Brain microvascular endothelial cell (primary cell): ENCODE results near the gene CPLX3.

Source experiments
- DNase-seq: peaks from one replicate; pipeline ENCODE4 v3.0.0-alpha.2; 2020
- H3K27ac ChIP-seq: fragments of 250-450 bp; sonication (Bioruptor Pico); 2 replicates; pipeline ENCODE4 v1.5.1; 2020; ENCODE audit warnings: mild to moderate bottlenecking, moderate library complexity
- H3K27me3 ChIP-seq: fragments of 250-450 bp; sonication (Bioruptor Pico); replicated peaks from 2 replicates; pipeline ENCODE4 v1.5.1; 2020; ENCODE audit warnings: mild to moderate bottlenecking
- H3K36me3 ChIP-seq: fragments of 250-450 bp; sonication (Bioruptor Pico); replicated peaks from 2 replicates; pipeline ENCODE4 v1.5.1; 2020; ENCODE audit warnings: mild to moderate bottlenecking
- H3K4me3 ChIP-seq: 2 replicates; pipeline ENCODE4 v1.5.1; 2011; ENCODE audit warnings: low read depth, mild to moderate bottlenecking, control low read depth, low read length, moderate library complexity
- CTCF ChIP-seq: IDR thresholded peaks from 2 replicates; pipeline ENCODE4 v1.5.1; 2011; ENCODE audit warnings: low read depth, mild to moderate bottlenecking, moderate library complexity, low read length, control low read depth, inconsistent platforms; ENCODE audit errors: missing control alignments
- in situ Hi-C: cut with HindIII; loops from 2 replicates; pipeline ENCODE4 v1.10.0; 2017; ENCODE audit warnings: low sequenced_read_pairs, low pct_ligation_motif_present

CPLX3 gene

GRCh38 chr15:74837482-74838136 lies 11.2 kb downstream of the CPLX3 start:
- no peak overlapping the region for H3K4me3 ChIP-seq
- TF ChIP-seq CTCF: no peak
- in situ Hi-C loops: no loop called here
- H3K27me3 ChIP-seq: no peaks in the 10 kb centered on the region
- peaks cover 3% of the 10 kb centered on the region for H3K36me3 ChIP-seq
- no peak for DNase-seq
- no peak overlapping the region for H3K27ac ChIP-seq

DNA sequence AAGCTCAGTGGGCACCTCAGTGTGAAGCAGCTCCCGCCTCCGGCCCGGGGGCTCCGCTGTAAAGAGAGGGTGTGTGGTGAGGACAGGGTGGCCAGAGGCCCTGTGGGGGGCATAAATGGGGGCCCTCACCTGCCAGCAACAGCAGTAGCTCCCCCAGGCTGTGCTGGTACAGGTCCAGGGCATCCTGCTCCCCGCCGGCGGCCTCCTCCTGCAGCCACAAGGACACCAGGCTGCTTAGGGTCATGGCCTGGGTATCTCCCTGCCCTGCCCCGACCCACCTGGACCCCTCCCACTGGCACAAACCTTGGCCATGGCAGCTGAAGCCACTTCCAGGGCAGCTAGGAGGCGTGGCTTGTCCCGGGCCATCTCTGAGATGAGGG lies 11.7 kb downstream of the CPLX3 start:
- in situ Hi-C loops: no loop called here
- H3K27ac ChIP-seq: no peak overlapping the region
- peaks cover 3% of the 10 kb centered on the region for H3K36me3 ChIP-seq
- no peak overlapping the region for H3K4me3 ChIP-seq
- TF ChIP-seq CTCF: no peak
- DNase-seq: no peak
- no peaks in the 10 kb centered on the region for H3K27me3 ChIP-seq

DNA sequence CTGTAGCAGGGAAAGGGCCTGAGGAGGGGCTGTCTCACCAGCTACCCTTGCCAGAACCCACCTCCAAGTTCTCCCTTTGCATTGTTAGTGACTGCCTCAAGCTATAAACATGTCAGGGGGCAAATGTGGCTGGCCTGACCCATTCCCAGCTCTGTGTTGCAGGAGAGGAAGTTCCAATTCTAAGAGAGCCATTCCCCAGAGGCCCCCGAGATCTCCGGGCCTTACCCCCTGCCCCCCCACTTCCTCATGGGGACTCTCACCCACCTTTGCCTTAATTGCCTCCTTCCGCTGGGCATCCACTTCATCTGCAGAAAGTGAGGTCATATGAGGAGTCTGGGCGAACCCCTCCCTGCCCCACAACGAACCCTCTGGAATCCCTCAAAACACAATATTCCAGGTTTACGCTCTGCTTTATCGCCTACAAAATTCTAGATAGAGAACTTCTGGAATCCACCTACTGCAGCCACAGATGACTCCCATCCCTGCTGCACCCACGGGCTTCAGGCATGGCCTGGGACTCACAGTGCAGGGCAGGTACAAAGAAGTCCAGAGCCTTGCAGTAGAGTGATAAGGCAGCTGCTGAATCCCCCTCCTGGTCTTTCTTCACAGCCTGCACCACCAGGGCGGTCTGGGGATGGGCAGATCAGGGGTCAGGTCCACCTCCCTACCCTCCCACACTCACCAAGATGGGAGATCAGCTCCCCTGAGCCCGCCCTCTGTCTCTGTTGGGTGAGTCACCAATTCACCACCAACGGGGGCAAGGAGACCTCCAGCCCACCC lies 12.5 kb downstream of the CPLX3 start:
- in situ Hi-C loops: no loop called here
- Histone ChIP-seq H3K27me3 (no peaks in the 10 kb centered on the region), H3K4me3 (no peak overlapping the region), H3K27ac (no peak overlapping the region), H3K36me3 (peaks cover 3% of the 10 kb centered on the region)
- DNase-seq: no peak
- no peak for TF ChIP-seq CTCF

DNA sequence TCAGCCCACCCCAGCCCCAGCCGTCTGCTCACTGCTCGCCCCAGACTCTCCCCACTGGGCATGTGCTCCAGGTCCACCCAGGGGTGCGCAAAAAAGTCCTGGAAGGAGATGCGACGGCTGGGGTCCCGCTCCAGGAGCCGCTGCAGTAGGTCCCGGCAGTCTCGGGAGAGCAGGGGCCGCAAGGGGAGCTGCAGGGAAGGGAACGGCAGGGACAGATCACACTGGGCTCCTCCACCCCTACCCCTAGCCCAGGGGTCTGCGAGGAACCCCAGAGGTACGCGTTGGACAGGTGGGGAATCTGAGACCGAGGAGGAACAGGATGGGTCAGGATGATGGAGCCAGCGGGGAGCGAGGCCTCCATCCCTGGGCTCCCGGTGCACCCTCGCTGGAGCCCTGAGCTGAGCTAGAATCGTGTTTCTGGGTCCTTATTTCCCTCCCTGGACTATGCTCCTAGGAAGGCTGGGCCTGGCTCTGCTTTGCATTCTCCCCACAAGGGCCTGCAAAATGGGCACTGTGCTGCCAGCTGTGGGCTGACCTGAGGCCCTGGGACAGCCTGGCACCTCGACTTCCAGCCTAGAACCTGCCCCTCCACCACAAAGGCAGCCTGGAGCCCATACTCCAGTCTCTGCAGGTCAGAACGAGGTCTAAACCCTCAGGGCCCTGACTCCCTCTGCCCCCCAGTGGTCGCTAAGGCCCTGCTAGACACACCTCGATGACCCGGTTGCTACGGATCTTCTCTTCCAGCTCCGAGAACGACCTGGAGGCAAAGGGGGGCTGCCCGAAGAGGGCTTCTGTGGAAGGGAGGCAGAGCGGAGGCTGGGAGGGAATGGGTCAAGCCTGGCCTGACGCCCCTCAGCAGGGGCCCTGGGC lies 13.3 kb downstream of the CPLX3 start:
- H3K27ac ChIP-seq: no peak overlapping the region
- H3K4me3 ChIP-seq: no peak overlapping the region
- H3K36me3 ChIP-seq: peaks cover 3% of the 10 kb centered on the region
- DNase-seq: no peak
- no peaks in the 10 kb centered on the region for H3K27me3 ChIP-seq
- in situ Hi-C loops: no loop called here
- peak; percentile 30 for TF ChIP-seq CTCF

- Histone ChIP-seq H3K27me3 (no peaks in the 10 kb centered on the region), H3K27ac (no peak overlapping the region), H3K36me3 (peaks cover 3% of the 10 kb centered on the region), H3K4me3 (no peak overlapping the region)
- in situ Hi-C loops: no loop called here
- no peak for DNase-seq
- no peak for TF ChIP-seq CTCF
These were observed 14.7 kb downstream of the CPLX3 start for GRCh38 chr15:74840851-74841775.
